Stimulated activated CD8-positive, alpha-beta memory T cell treated with anti-CD3 and anti-CD28 coated beads, Interleukin-15, amount 100 ng/mL, for 1 hour (primary cell): ENCODE results near the gene SLC25A20.

Experiments used
- DNase-seq: peaks from one replicate; pipeline ENCODE4 v3.0.0-alpha.2; 2020; ENCODE audit warnings: low read depth

Gene SLC25A20

DNA sequence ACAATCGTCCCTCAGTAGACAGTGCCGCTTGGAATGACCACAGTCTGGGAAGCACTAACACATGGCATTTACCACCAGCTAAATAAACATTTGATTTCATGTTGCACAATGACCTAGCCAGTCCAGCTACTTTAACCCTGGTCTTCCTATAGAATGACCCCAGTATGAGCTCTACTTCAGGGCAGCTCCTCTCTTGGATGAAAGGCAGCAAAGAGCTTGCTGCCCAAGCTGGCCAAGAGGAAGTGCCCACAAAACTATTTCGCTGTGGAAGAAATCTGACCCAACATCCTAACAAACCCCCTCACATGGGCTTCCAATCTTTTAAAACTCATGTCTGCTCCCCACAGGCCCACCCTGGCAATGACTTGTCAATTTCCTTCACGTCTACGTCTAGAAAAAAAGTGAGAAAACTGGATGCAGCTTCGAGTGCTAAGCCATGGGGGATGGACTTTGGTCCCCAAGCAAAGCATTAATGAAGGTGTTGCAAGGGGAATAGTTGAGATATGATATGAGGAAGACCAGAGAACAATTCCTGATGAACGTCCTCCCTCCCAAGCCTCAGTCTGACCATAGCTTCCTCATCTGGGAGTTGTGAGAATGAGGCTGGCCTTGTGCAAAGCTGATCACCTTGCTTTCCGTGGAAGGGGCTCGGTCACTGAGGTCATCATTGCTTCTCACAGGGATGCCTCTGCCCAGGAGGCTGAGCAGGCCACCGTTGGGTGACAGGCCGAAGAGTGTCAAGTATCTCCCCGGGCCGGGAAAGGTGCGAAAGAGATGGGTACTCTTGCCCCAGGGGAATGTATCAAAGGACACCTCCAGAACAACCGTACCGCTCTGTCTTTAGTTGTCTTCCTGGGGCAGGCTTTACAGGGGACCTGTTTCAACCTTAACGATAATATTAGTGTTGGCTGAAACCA is 964 bp downstream of the SLC25A20 start:
- no peak for DNase-seq

DNA sequence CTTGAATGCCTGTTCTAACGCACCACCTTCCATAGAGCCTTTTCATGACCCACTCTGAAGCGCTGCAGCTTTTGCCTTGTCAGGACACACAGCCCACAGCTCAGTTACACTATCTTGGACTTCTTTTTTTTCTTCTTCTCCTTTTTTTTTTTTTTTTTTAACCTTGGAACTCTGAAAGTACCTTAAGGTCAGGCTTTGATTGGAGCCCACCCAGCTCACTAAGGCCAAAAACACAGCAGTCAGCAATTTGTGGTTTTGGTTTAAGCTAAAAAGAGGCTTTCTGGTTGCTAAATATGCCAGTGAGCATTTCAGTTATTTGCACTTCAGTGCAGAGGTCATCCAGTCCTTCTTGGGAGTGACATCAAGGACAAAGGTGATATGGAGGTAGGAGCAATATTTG is 1.7 kb downstream of the SLC25A20 start:
- DNase-seq = no peak

DNA sequence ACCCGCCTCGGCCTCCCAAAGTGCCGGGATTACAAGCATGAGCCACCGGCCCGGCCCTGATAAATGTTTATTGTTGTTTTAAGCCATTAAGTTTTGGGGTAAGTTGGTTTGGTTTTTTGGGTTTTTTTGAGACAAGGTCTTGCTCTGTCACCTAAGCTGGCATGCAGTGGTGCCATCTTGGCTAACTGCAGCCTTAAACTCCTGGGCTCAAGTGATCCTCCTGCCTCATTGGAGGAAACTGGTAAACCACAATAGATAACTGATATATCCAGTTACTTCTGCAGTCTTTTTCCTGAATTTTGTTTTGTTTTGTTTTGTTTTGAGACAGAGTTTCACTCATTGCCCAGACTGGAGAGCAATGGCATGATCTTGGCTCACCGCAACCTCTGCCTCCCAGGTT is 4.2 kb downstream of the SLC25A20 start:
- no peak for DNase-seq

DNA sequence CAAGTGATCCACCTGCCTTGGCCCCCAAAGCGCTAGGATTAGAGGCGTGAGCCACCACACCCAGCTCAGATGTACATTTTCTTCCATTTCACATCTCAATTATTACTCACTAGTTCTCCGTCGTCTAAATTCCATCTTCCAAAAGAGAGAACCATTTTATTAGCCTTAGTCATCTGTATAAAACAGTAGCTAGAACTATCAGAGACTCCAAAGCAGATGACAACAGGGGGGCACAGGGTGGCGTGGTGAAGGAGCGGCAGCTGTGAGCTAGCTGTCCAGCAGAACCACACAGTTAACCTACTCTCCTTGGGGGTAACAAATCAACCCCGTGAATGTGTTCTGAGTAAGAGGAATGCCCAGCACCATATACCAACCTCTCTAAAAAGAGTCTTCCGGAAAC is 7.1 kb downstream of the SLC25A20 start:
- DNase-seq = no peak

DNA sequence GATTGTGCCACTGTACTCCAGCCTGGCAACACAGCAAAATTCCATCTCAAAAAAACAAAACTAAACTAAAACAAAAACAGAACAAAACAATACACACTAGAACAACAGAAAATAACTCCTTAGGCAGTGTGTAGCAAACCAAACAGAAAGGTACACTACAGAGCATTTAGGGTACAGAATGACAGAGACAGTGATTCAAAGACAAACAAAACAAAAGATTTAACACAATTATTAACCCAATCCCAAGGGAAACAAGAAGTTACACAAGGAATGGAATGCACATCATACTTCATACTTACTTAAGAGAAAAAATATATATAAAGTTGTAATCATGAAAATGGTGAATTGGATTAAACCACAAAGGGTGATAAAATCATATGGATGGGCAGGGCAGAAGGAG is 12.9 kb downstream of the SLC25A20 start:
- DNase-seq = no peak

DNA sequence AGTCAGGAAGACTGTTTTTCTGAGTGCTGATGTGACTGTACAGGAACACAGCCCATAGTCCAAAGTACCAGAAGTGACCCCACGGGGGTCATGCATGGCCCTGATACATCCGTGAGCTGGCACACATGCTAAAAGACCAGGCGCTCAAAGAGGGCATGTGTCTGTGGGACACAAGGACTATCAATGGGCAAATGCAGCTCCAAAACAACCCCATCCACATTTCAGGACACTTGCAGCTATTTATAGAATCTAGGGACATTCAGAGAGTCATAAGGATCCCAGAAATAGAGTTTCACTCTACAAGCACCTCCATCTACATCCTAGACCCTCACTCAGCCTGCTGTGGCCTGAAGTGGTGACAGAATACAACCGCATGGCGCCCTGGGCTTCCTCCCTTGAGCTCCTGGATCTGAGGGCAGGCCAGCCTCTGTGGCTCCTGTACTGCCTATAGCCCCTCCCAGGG is 17.0 kb downstream of the SLC25A20 start:
- no peak for DNase-seq

DNA sequence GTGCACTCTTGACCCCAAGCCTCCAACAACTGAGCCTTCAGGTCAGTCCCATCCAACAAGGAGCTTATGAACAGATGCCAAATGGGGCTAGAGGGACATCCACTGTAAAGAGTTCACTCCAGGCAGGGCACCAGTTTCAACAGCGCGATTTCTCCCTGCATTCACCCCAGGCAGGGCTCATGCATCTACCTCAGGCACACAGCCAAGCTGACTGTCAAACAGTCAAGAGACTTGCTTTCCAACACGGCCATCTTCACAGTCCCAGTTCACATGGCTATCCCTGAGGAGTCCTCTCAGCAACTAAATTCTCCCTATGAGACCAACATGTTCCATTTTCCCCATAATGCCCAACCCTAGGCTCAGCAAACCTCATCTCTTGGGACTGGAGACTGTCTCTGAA is 17.7 kb downstream of the SLC25A20 start:
- no peak for DNase-seq

DNA sequence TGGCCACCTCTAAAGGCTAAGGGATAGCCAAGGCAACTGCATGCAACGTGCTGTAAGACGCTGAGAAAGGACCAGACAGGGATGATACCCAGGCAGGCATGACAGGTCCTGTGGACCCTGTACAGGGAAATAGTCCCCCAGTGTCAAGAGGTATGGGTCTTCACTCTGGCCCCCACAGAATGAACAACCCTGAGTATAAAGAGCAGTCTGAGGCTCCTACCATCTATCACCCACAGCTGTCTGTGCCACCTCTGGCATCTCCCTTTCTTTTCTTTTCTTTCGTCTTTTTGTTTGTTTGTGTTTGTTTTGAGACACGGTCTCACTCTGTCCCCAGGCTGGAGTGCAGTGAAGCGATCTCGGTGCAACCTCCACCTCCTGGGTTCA is 18.7 kb downstream of the SLC25A20 start:
- no peak for DNase-seq

DNA sequence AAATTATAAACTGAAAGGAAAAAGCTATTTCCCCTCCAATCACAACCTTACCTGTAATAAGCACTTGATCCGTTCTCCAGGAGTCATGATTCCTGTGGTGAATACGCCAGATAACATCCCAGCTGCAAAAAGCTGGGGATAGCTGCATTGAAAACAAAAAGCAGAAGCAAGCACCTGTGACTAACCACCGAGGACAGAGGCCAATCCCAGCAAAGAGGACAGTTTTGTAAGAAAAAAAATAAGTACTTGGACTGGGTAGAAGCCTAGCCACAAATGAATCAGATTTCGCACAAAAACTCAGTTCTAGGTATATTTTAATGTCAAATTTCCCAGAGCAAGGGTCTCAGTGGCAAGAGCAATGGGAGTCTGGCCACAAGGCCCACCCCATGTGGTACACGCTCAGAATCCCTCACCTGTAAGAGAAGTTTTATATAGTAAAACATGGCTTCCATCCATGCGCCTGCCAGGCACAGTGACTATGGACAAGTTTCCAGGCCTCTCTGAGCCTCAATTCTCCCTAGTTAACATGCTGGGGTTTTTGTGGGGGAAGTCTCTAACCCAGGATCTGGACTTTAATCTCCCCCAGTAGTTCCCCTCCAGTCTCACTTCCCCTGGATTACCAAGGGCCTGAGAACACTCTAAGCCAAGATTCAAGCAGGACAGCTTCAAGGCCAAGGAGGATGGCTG is 19.2 kb downstream of the SLC25A20 start:
- no peak for DNase-seq

DNA sequence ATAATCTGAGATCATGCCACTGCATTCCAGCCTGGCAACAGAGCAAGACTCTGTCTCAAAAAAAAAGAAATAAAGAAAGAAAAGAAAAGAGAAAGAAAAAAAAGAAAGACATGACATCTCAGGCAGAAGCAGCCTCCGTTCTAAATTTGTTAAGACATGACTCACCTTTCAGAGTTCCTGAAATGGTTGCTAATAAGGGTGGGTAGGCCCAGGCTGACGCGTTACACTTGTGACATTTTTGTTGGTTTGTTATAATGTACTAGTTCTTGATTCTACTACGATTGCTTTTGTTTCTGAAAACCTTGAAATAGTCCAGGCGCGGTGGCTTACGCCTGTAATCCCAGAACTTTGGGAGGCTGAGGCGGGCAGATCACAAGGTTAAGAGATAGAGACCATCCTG is 21.0 kb downstream of the SLC25A20 start:
- no peak for DNase-seq

DNA sequence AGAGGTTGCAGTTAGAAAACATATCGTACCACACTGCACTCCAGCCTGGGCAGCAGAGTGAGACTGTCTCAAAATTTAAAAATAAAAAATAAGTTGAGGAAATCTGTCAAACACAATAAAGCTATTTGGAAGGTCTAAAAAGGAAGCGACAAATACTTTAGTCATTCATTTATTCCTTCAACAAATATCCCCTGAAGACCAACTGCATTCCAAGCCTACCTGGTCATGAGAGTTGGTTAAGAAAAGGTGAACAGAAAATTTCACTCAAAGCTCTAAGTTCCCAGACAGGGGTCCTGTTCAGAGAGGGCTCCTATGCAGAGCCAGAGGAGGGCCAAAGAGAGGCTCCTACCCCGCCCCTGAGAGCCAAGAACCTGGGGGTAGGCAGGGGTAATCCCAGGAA is 35.6 kb downstream of the SLC25A20 start:
- DNase-seq = no peak

DNA sequence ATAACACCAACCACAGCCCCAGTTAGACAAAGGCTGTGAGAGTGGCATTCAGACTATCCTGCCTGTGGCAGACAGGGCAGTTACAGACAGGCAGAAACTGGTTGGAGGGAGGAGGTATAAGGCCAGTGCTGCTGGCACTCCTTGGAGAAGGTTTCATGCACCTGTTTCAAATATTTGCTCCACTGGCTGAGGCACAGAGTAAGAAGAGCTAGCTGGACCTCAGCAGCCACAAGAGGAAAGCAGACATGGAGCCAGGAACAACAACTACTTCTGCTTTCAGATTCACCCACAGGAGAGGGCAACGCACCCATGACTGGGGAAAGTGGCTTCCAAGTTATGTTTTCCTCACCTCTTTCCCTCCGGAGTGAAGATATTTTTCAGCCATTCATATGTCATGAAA is 39.5 kb downstream of the SLC25A20 start:
- no peak for DNase-seq

DNA sequence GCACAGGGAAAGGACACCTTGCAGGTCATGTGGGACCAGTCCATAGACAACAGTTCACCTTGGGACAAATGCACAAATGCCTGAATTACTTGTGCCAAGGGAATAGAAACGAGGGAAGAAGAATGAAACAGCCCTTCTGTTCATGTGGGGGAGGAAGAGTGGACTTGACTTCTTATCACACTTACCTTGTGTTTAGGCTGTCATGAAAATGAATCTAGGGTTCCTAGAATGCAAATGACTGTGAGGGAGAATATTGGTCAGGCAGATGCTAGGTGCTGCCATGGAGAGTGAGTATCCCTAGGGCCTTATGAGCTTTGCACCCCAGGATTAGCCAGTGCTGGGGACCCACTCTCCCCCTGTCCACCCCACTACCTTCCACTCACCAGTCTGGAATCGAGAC is 40.0 kb downstream of the SLC25A20 start:
- no peak for DNase-seq

DNA sequence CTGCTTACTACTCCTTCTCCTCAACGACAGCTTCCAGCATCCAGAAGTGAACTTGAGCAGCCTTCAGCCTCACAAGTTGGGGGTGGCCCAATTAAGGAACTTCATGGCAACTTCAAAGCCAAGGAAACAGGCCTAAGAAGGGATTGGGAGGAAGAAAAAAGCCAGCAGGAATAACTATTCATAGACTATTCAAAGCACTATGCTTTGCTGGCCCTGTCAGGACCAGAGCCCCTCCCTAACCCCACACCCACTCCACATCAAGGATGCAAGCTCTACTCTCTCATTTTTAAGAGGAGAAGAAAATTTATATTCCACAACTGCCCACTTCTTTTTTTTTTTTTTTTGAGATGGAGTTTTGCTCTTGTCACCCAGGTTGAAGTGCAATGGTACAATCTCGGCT is 41.0 kb downstream of the SLC25A20 start:
- no peak for DNase-seq

DNA sequence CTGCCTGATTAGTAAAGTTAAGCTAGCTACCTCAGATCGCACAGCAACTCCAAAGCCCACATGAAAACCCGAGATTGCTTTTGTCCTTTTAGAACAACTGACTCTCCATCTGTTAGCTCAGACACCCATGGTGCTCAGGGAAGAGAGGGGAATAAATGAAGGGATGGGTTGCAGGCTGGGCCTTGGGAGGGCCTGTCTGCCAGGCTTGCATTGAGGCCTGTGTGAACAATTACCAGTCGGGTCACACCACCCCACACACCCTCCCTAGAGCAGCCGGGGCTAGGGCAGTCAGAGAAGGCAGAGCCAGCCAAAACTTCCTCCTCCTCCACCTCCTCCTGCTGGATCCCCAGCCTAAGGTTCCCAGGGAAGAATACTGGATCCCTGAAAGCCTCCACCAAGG is 42.2 kb downstream of the SLC25A20 start:
- no peak for DNase-seq

DNA sequence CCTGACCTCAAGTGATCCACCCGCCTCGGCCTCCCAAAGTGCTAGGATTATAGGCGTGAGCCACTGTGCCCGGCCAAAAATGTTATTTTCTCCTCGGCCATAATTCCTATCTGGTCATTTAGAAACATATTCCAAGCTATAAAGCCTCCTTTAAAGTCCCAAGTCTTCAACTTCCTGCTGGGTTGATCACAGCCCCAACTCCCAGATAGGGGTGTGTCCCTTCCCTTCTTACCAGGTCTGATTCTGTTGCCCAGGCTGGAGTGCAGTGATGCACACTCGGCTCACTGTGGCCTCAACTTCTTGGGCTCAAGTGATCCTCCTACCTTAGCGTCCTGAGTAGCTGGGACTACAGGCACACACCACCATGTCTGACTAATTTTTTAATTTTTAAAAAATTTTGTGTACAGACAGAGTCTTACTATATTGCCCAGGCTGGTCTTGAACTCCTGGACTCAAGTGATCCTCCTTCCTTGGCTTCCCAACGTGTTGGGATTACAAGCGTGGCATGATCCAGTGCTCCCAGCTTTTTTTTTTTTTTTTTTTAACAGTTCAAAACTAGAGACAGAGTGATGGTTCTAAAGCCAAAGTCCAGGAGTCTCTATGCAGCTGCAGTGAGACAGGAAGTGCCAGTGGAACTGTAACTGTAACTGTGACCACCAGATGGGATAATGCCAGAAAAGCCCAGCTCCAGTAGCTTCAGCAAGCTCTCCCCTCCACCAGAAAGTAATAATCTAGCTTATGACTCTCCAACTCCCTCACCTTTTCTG is 42.8 kb downstream of the SLC25A20 start:
- DNase-seq = no peak

DNA sequence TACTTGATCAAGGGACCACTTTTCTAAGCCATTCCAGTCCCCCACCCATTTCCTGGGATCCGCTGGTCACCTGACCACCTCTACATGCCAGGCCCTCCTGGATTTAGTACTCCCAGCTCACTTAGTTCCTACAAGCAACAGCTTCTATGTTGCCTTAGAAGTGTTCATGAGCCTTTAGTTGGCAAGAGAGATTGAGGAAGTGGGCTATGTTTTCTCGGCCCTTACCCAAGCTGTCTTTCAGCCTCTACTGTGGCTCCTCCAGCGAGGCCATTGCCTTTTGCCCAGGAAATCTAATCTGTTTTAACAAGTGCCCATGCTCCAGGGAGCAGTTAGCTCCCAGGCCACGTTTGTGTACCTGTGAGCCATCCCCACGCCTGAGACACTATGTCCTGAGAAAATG is 46.5 kb downstream of the SLC25A20 start:
- no peak for DNase-seq

DNA sequence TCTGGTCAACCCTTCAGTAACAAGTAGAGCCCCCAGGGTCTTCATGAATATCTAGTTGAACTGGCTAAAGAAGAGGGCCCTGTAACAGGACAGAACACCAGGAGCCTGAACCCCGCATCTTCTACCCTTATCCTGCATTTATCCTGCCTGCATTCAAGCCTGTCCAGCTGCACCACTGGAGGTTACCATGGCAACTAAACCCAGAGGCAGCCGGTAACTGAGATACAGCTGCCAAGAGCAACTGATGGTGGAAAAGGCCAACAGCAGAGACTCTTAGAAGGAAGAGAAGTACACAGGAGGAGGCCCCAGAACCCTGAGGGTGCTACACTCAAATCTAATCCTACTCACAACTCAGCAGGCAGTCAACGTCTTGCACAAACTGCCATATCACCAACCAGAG is 47.3 kb downstream of the SLC25A20 start:
- DNase-seq = no peak

DNA sequence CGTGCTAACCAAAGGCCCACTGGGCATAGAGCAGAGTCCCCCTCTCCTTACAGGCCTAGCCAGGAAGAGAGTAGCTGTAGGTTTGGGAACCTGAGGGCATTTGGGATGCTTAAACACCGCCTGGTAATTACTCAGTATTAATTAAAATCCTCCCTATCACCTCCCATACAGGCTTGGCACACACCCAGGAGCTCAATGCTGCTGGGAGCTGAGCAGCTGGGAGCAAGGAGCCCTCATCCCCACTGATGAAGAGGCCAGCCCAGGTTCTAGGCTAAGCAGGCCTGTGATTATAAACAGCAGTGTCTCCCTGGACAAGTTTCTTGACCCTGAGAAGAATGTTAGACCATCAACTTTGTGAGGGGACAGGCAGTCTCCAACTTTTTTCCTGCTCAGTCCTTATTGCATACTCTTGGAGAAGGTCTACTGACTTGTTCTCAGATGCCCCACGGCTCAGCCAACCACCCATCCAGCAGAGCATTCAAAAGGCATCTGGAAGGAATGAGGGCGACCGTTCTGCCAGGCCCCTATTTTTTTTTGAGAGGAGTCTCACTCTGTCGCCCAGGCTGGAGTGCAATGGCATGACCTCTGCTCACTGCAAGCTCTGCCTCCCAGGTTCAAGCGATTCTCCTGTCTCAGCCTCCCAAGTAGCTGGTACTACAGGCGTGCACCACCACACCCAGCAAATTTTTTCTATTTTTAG is 49.7 kb downstream of the SLC25A20 start:
- DNase-seq = no peak

DNA sequence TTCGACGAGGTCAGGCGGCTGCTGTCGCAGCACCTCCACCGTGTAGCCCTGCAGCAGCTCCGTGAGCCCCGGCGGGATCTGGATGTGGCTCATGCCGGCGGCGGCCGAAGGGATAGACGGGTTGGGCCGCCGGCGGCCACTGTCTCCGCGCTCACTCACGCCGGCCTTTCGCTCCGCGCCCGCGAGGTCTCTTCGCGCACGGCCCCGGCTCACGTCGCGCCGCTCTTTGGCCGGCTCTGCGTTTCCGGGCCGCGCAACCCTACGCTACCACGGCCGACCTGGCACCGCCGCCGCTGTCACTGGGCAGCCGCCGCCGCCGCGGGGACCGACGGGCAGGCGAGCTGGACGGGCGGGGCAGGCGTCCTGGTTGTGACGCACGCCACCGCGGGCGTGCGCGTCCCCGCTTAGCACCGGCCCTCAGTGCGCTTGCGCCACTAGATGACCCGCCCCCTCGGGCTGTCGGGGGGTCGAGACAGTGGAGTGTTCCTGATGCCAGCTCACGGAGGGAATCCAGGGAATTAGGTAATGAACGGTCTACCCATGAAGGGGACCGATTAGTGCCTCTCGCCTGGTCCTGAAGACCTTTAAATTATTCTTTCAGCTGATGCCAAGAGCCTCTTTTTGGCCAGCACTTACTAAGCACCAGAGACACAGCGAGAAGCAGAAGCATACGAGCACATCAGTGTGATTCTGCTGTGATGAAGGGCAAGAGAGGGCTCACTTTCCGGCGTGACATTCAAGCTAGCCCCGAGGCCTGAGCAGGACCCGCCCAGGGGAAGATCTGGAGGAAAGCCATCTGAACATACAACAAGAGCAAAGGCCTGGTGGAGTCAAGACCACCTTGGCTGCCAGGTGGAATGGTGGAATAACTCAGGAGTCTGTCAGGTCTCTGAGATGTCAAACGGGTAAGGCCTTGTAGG is 50.9 kb downstream of the SLC25A20 start, which contains the start of gene PRKAR2A:
Gene PRKAR2A, minus strand, starts transcription at position 371 of the 920 bp plus-strand sequence. Its CDS starts 278 bp downstream, at position 93.
- peak; percentile 61 for DNase-seq

DNA sequence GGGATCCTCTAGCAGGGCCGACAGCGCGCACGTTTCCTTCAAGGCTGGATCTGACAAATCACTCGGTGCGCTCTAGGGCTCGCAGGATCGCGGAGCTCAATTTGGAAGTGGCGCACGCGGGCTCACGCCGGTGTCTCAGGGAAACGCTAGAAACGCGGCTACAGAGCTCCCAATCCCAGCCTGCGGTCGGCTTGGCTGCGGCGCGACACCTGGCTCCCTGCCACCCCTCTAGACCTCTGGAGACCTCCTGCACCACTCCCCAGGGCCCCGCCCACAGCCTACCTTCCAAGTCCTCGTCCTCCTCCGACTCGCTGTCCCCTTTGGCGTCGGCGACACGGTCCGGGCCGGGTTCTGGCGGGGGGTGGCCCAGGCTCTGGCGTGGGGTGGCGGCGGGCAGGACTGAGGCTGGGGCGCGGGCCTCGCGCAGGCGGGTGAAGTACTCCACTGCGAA is 51.6 kb downstream of the SLC25A20 start:
- peak; percentile 14 for DNase-seq
